ENCODE results near the gene SLC2A4.

DNA sequence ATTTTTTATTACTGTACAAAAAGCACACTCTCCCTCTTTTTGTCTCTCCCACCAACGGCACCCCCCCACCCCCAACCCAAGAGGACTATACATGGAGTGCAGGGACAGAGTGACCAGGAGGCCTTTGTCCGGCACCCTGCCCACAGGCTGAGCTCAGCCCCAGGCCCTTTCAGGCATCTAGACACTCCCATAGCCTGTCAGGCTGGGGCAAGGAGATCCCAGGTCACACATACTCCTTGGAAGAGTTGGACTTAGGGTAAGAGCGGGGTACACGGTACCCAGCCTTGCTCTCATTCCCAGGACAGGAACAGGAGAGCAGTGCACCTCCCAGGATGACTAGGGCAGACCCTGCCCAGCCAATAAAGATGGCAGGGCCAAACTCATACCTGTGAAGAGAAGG, 21.4 kb upstream of the SLC2A4 start:
- TF ChIP-seq, protein P1, sequence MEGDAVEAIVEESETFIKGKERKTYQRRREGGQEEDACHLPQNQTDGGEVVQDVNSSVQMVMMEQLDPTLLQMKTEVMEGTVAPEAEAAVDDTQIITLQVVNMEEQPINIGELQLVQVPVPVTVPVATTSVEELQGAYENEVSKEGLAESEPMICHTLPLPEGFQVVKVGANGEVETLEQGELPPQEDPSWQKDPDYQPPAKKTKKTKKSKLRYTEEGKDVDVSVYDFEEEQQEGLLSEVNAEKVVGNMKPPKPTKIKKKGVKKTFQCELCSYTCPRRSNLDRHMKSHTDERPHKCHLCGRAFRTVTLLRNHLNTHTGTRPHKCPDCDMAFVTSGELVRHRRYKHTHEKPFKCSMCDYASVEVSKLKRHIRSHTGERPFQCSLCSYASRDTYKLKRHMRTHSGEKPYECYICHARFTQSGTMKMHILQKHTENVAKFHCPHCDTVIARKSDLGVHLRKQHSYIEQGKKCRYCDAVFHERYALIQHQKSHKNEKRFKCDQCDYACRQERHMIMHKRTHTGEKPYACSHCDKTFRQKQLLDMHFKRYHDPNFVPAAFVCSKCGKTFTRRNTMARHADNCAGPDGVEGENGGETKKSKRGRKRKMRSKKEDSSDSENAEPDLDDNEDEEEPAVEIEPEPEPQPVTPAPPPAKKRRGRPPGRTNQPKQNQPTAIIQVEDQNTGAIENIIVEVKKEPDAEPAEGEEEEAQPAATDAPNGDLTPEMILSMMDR (IDR thresholded peaks at IDR 0.05; ENCODE audit: insufficient read depth, low read length, poor library complexity, severe bottlenecking), result no peak
- no peak for TF ChIP-seq EZH2phosphoT487 (conservative IDR thresholded peaks at IDR 0.05; ENCODE audit: low read length)

All from SU-DHL-6 (cell line).